Esophagus squamous epithelium (tissue), 5 donors: ENCODE measurements around the gene ARL5B. TPM values are rescaled to one million over a fixed set of nuclear protein-coding genes. Genes with fewer than 3 reads are reported as not detected.
A peak's percentile ranks its signal among the peaks of the same experiment; 100 is the strongest.

Source experiments
- DNase-seq: peaks from one replicate; lab custom pipeline; 2025; lab: John Stamatoyannopoulos, UW
- H3K27ac ChIP-seq, 4 donors: fragments of 200-600 bp; sonication (generic); one replicate each; pipeline ENCODE4 v1.5.1; 2016 to 2019; ENCODE audit warnings: mild to moderate bottlenecking in 1 of 4
- H3K27me3 ChIP-seq, 4 donors: fragments of 200-600 bp; sonication (generic); 1 replicate in 3 of 4; 2 replicates in 1 of 4; pipeline versions ENCODE4 v1.5.1 to v1.6.0; 2017 to 2021; ENCODE audit warnings: antibody characterized with exemption in 1 of 4
- H3K36me3 ChIP-seq, 3 donors: fragments of 200-600 bp; sonication (generic); one replicate each; pipeline ENCODE4 v1.5.1; 2016 to 2019
- H3K4me1 ChIP-seq, 3 donors: fragments of 200-600 bp; sonication (generic); one replicate each; pipeline ENCODE4 v1.5.1; 2017 to 2019
- H3K4me3 ChIP-seq, 4 donors: fragments of 200-600 bp; sonication (generic); 1 replicate in 3 of 4; 2 replicates in 1 of 4; pipeline ENCODE4 v1.5.1; 2016 to 2019; ENCODE audit warnings: mild to moderate bottlenecking in 2 of 4, moderate library complexity in 1 of 4
- H3K9me3 ChIP-seq, 3 donors: fragments of 200-600 bp; sonication (generic); one replicate each; pipeline ENCODE4 v1.5.1; 2016 to 2019
- POLR2A ChIP-seq, 4 donors: fragments of 450-650 bp; IDR thresholded peaks; one replicate each; pipeline ENCODE4 v1.6.1; 2017; ENCODE audit warnings: antibody characterized with exemption in 4 of 4, mild to moderate bottlenecking in 4 of 4, moderate library complexity in 3 of 4
- WGBS, 2 donors: methylation state at CpG; one replicate each; pipeline ENCODE4 v1.1.5; 2018; 5-methylcytosine and 5-hydroxymethylcytosine counted together
- intact Hi-C: fragments of 100-400 bp; cut with DNase I; formaldehyde crosslinking; loops from one replicate; pipeline ENCODE4 v1.15.0; 2022
- total RNA-seq, 4 donors: library from RNA; depleted of rRNA; stranded (reverse); fragments of >200 nt; gene quantifications; one replicate each; pipeline ENCODE4 v1.1.0, GENCODE V29; 2016
- TF ChIP-seq, protein P1 (sequence below), 6 experiments: fragments of 450-650 bp in 4 of 6; fragments of 200-600 bp in 2 of 6; sonication (generic) in 2 of 6; IDR thresholded peaks; one replicate each; pipeline ENCODE4 v1.5.1; 2016 to 2019; ENCODE audit warnings: antibody characterized with exemption in 6 of 6, mild to moderate bottlenecking in 4 of 6, moderate library complexity in 4 of 6
- donor health status: DM: yes; HTN: yes; CAD: no.

Gene ARL5B
- total RNA-seq, 4 donors from 2014 or later = 11.8 to 24.5 (median 12.5) TPM

DNA sequence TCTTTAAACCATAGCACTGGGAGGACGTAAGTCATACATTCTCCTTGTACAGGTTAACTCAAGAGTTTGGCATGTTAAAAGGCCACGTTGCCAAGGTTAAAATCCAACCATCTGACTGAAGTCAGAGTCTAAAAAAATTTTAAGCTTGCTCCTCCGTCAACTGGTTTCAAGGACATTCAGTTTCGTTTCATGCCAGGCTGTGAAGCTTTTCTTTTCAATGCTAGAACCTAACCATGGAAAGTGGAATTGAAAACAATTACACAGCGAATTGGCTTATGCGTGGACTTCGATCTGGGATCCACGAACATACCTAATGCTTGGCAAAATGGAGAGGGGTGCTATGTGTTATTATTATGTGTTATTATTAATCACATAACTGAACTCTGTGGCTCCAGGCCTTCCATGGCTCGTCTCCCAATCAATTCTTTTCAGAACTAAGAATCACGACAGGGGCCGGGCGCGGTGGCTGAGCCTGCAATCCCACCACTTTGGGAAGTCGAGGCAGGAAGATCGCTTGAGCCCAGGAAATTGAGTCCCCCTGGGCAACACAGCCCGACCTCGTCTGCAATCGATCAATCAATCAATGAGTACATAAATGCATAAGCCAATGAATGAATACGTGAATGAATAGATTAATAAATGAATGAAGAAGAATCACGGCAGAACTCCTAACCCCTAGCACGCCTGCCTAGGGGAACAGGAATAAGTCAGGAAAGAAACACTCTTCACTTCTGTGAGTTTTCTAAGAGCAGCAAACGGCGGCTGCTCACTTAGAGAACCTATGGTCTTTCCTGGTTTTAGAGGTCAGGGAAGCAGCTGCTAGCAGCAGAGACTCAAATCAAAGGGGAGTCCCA is 733 bp upstream of the ARL5B start:
- DNase-seq = no peak
- 11 to 13% methylated on average over 20 to 23 of the region's 23 CpGs for WGBS, 2 donors
- peak overlapping the region; percentile 78 to 95 (median 92) for H3K4me3 ChIP-seq
- H3K27me3 ChIP-seq = no peaks in the 10 kb centered on the region
- peaks cover 14 to 42% (median 21%) of the 10 kb centered on the region in 3 donors for H3K4me1 ChIP-seq
- intact Hi-C loops = no loop called here
- H3K27ac ChIP-seq = peak overlapping the region; percentile 97 to 99 (median 98)
- no peaks in the 10 kb centered on the region for H3K36me3 ChIP-seq
- no peaks in the 10 kb centered on the region for H3K9me3 ChIP-seq
- TF ChIP-seq, protein P1, sequence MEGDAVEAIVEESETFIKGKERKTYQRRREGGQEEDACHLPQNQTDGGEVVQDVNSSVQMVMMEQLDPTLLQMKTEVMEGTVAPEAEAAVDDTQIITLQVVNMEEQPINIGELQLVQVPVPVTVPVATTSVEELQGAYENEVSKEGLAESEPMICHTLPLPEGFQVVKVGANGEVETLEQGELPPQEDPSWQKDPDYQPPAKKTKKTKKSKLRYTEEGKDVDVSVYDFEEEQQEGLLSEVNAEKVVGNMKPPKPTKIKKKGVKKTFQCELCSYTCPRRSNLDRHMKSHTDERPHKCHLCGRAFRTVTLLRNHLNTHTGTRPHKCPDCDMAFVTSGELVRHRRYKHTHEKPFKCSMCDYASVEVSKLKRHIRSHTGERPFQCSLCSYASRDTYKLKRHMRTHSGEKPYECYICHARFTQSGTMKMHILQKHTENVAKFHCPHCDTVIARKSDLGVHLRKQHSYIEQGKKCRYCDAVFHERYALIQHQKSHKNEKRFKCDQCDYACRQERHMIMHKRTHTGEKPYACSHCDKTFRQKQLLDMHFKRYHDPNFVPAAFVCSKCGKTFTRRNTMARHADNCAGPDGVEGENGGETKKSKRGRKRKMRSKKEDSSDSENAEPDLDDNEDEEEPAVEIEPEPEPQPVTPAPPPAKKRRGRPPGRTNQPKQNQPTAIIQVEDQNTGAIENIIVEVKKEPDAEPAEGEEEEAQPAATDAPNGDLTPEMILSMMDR (IDR thresholded peaks at IDR 0.05) = no peak
- no peak for TF ChIP-seq POLR2A (IDR thresholded peaks at IDR 0.05)

DNA sequence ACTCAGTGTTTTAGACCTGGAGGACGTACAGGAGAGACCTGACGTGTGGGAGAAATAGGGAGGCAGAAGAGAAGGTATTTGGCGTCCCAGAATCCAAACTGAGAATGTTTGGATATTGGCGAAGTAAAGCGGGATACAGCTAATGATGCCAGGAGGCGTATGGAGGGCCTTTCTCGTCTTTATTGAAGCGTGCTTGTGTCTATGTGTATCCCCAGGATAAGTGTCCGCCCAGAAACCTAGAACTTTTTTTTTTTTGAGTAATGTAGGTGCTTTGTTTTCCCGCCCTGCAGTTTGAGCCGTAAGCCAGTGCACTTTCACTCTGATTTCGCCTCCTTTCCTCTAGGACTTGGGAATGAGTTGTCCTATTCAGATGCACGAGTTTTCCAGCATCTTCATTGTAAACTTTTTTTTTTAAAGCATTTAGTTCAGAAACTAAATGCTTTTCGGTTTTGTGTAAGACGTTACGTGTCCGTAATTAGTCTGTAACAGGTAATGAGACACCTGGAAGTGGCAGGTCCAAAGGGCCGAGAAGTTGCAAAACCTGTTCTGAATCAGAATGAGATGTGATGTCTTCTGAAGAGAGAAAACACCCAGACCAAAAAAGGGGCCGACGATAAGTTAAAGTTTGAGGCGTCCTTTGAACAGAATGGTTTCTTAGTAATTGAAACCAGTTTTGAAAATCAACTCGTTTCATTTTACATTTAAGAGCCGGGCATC is 746 bp downstream of the ARL5B start:
- Histone ChIP-seq H3K27me3 (no peaks in the 10 kb centered on the region), H3K4me3 (peak overlapping the region; percentile 78 to 95 (median 92)), H3K27ac (peak overlapping the region; percentile 97 to 99 (median 98)), H3K9me3 (no peaks in the 10 kb centered on the region), H3K4me1 (peaks cover 14 to 44% (median 21%) of the 10 kb centered on the region in 3 donors), H3K36me3 (no peaks in the 10 kb centered on the region)
- TF ChIP-seq, protein P1 (IDR thresholded peaks at IDR 0.05) = no peak
- intact Hi-C loops = no loop called here
- no peak for DNase-seq
- WGBS, 2 donors = 1 to 2% methylated on average over 23 of the region's 23 CpGs

DNA sequence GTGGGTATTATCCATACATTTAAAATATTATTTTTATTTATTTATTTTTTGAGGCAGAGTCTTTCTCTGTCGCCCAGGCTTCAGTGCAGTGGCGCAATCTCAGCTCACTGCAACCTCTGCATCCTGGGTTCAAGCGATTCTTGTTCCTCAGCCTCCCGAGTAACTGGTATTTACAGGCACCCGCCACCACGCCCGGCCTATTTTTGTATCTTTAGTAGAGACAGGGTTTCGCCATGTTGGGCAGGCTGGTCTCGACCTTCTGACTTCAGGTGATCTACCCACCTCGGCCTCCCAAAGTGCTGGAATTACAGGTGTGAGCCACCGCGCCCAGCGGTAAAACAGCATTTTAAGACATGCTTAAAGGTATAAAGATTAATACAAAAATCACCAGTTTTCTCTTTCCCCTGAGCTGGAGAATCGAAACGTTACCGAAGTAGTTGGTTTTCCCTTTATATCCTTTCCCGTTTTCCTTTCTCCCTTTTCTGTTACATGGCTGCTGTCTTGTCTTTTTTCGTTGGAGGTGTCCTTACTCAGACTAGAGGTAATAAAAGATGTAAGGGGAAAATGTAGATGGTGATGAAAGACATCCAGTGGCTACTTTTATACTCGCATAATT is 1.7 kb downstream of the ARL5B start:
- intact Hi-C loops = no loop called here
- Histone ChIP-seq H3K9me3 (no peaks in the 10 kb centered on the region), H3K4me3 (peak overlapping the region in 3 of 4 donors; percentile 78 to 95 (median 93)), H3K4me1 (peaks cover 14 to 53% (median 28%) of the 10 kb centered on the region in 3 donors), H3K27me3 (no peaks in the 10 kb centered on the region), H3K27ac (peak overlapping the region in 3 of 4 donors; percentile 97 to 99 (median 98)), H3K36me3 (no peaks in the 10 kb centered on the region)
- no peak for TF ChIP-seq POLR2A (IDR thresholded peaks at IDR 0.05)
- TF ChIP-seq, protein P1 (IDR thresholded peaks at IDR 0.05) = no peak
- WGBS, 2 donors = 83 to 84% methylated on average over 19 of the region's 19 CpGs
- DNase-seq = no peak

DNA sequence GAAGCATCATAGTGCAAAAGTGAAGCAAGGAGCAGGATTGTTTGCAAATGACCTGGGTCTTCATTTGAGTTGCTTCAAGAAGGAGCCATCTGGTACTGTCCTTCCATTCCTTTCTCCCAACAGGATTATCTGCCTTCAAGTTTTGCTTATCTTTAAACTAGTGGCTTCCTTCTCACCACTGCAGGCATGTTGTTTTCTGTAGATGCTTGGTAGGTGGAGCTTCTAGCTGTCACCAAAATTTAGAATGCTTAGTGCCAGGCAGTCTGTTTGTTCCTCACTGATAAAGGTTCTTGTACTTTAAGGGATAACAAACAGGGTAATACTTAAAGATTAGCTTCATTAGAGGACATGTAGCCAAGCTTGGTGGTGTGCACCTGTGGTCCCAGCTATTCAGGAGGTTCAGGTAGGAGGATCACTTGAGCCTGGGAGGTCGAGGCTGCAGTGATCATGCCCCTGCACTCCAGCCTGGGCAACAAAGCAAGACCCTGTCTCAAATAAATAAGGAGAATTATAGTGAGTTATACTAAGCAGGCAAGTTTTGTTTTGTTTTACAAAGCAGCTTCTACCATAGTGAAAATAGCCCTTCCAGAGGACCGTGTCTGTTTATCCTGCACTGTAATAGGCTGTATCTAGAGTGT is 5.7 kb downstream of the ARL5B start:
- H3K4me1 ChIP-seq = peaks cover 10 to 60% (median 25%) of the 10 kb centered on the region in 3 donors
- no peaks in the 10 kb centered on the region for H3K9me3 ChIP-seq
- TF ChIP-seq, protein P1 (IDR thresholded peaks at IDR 0.05) = no peak
- TF ChIP-seq POLR2A (IDR thresholded peaks at IDR 0.05) = no peak
- no peak for DNase-seq
- no peak overlapping the region for H3K4me3 ChIP-seq
- 84 to 87% methylated on average over 2 of the region's 2 CpGs for WGBS, 2 donors
- no peak overlapping the region for H3K27ac ChIP-seq
- H3K27me3 ChIP-seq = no peaks in the 10 kb centered on the region
- intact Hi-C loops = no loop called here
- peaks cover 0 to 25% (median 11%) of the 10 kb centered on the region in 3 donors for H3K36me3 ChIP-seq
